HG02938 (cell line): ENCODE measurements around the gene DYNC1LI1.
"Not testable (repeated sequence)": the region's sequence is repeated elsewhere in the genome, so short reads cannot be mapped to it uniquely, and the experiment has no call there.

Source experiments
- ATAC-seq: cut with Tn5 transposase; IDR thresholded peaks from one replicate; pipeline ENCODE4 v1.9.1; 2021; ENCODE audit warnings: mild to moderate bottlenecking, moderate library complexity; ENCODE audit not compliant: unreplicated experiment

The DYNC1LI1 gene

GRCh38 chr3:32584660-32585059, 14.0 kb upstream of the DYNC1LI1 start:
- ATAC-seq: no peak

DNA sequence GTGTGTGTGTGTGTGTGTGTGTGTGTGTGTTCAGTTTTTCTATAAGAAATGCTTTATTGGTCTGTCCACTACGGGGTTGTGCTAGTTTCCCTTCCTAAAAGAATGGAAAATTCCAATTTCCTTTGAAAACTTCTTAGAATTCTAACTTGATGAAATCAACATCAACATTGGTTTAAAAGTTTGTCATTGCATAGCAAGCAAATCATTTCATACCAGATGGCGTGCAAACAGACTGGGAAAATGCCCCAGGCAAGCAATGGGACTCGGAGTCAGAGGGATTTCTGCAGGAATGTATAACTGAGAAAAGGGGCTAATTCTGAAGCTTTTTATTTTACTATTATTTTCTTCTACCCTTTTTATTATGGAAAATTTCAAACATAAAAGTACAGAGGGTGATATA, 13.1 kb upstream of the DYNC1LI1 start:
- no peak for ATAC-seq

GRCh38 chr3:32578669-32579068, 8.0 kb upstream of the DYNC1LI1 start:
- ATAC-seq: not testable (repeated sequence)

DNA sequence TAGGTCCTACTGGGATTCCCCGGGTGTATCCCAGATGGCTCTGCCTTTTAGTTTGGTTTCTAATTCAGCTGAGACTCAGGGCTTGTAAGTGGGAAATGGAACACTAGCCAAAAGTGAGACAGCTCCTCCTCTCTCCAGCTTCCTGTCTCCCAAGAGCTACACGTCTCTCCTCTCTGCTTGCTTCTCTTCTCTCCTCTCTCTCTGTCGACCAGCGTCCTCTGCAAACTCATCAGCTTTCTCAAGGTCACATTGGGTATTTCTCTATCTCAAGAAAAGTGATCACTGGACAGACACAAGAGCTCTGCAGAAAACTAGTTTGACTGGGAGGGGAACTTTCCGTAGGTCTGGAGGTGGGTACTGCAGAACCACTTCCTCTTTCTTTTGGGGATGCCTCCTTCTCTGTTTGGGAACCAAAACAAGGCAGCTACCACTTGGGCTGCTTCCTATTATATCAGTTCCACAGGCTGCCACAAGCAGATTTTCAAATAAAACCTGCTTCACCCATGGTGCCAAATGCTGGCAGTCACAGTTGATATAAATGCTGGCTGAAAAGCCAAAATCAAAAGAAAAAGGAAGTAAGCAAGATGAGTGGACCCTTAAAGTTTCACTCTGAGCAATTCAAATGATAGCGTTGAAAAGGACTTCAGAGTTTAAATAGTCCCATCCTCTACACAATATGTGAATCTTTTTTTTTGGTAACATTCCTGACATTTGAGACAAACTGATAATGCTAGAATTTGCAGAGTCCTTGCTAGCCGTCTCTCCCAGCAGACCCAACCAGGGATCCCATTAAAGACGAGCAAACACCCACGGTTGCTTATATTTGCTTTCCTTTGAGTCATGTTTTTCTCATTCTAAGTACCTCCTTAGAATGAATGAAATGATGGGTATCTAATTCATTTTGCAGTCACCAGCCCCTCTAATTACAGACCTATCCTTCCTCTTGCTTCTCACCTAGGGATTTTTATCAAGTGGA, 7.2 kb upstream of the DYNC1LI1 start:
- ATAC-seq: peak; percentile 95

DNA sequence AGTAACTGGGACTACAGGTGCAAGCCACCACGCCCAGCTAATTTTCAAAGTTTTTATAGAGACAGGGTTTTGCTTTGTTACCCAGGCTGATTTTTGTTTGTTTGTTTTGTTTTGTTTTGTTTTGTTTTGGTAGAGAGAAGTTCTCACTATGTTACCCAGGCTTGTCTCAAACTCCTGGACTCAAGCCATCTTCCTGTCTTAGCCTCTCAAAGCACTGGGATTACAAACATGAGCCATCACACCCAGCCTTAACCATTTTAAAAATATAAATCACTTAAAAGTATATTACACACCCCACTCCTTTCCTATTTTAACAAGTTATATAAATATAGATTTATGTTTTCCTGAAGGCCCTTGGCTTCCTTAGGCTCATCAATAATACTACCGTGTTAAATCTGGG, 6.5 kb upstream of the DYNC1LI1 start:
- no peak for ATAC-seq

DNA sequence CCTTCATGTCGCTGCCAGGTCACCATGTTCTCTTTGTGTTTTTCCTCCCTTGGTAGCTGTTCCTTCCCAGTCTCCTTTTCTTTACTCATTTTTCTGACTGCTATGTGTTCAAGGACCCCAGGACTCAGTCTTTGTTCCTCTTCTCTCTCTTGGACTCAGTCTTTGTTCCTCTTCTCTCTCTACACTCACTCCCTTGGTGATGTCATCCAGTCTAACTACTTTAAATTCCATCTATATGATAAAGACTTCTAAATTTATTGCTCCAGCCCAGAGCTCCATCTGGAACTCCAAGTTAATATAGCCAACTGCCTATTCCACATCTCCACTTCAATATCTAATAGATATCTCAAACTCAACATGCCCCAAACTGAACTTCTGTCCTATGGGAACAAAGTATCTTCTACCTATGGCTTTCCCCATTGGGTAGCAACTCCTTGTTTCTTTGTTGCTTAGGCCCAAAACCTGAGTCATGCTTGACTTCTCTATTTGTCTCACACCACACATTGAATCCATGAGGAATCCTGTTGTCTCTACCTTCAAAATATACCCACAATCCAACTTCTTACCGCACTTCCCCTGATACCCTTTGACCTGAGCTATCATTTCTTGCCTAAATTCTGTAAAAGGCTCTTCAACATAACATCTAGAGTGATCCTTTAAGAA, 4.9 kb upstream of the DYNC1LI1 start:
- no peak for ATAC-seq

- ATAC-seq: peak; percentile 35
Measured at GRCh38 chr3:32571192-32571485, 481 bp upstream of the DYNC1LI1 start.

GRCh38 chr3:32569540-32570420, 878 bp downstream of the DYNC1LI1 start:
- peak; percentile 47 for ATAC-seq

GRCh38 chr3:32568953-32569352, 1.7 kb downstream of the DYNC1LI1 start:
- ATAC-seq: no peak

GRCh38 chr3:32564195-32564594, 6.5 kb downstream of the DYNC1LI1 start:
- ATAC-seq: no peak

GRCh38 chr3:32562640-32563039, 8.0 kb downstream of the DYNC1LI1 start:
- no peak for ATAC-seq

DNA sequence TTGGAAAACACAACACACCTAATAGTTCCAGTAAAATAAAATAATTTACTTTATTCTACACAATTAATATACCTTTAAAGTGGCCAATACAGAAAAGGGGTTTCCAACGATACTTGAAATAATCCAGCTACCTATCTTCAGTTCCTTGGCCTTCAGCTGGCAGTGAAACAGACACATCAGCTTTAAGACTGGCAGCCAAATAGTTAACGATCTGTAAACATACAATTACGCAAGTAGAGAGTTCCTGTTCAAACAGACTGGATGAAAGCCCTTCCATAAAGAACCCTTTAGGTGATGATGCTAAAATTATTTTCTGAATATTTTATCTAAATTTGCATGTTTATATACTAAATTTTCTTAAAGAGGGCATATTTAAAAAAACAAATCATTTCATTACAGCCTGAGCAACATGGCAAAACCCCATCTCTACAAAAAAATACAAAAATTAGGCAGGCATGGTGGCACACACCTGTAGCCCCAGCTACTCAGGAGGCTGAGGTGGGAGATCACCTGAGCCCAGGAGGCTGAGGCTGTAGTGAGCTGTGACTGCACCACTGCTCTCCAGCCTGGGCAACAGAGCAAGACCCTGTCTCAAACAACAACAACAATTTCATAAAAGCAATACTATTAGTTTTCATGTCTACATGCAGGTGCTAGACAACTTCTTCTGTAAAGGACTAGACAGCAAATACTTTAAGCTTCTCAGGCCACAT, 12.9 kb downstream of the DYNC1LI1 start:
- no peak for ATAC-seq

DNA sequence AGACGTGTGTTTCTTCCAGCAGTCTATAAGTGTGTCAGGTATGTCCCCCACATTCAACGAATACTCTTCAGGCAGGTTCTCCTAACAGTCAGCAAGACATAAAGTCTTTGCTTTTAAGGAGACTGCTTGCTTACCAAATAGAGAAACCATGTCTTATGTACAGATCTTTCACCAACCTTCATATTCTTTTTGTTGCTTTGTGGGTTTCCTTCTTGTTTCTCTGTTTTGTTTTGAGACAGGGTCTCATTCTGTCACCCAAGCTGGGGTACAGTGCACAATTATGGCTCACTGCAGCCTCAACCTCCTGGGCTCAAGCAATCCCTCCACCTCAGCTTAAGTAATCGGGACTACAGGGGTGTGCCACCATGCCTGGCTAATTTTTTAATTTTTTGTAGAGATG, 14.3 kb downstream of the DYNC1LI1 start:
- no peak for ATAC-seq

GRCh38 chr3:32553973-32554372, 16.7 kb downstream of the DYNC1LI1 start:
- no peak for ATAC-seq

GRCh38 chr3:32553459-32553858, 17.2 kb downstream of the DYNC1LI1 start:
- no peak for ATAC-seq

DNA sequence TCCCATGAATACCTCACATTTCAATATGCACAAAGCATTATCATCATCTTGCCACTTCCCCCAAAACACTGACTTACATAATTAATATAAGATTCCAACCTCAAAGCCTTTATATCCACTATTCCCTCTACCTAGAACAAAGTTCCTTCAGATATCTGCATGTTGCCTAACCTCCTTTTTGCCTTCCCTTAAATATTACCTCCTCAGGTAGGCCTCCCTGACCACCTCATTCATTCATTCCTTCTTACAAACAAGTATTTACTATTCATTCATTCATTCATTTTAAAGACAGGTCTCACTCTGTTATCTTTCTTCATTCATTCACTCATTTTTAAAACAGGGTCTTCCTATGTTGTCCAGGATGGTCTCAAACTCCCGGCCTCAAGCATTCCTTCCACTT, 18.6 kb downstream of the DYNC1LI1 start:
- no peak for ATAC-seq

DNA sequence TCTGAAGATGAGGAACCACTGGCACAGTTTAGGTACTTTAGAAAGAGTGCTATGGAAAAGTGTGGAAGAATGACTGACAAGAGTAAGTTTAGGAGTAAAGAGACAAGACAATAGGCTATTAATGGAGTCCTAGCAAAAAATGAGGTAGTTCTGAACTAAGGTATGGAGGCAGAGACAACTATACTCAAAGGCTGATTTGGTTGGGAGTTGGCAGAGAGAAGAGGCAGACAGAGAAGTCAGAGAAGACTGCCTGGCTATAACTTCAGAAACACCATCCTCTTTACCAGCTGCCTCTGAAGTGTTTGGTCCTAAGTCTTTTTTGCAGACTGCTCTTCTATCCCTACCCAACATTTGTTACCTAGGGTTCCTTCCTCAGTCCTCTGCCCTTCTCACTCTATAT, 19.2 kb downstream of the DYNC1LI1 start:
- ATAC-seq: no peak

GRCh38 chr3:32551087-32551486, 19.6 kb downstream of the DYNC1LI1 start:
- no peak for ATAC-seq

- no peak for ATAC-seq
Measured at GRCh38 chr3:32545305-32545704, 25.4 kb downstream of the DYNC1LI1 start.

DNA sequence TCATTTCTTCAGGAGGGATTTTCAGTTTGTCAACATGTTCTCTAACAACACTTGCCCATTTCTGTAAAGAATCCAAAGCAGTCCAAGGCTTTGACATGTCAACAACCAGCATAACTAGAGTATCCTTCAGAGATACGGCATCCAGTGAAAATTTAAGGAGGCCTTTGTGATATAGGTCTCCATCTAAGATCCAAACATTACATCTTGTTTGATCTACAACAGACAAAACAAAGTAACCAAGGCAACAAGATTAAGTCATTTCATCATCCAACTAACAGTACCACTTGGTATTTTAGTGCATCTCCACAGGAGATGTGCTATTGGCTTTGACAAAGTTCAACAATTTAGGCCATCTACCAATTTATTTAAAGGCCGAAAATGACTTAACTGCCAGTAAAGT, 25.8 kb downstream of the DYNC1LI1 start:
- ATAC-seq: no peak

- ATAC-seq: no peak
Measured at GRCh38 chr3:32542807-32543206, 27.9 kb downstream of the DYNC1LI1 start.
